NOMO-1 (cell line): ENCODE results near the gene DEXI.

Experiments
- DNase-seq, 2 experiments: peaks; one replicate each; lab custom pipeline; 2025; ENCODE audit not compliant: unreplicated experiment in 2 of 2; lab: John Stamatoyannopoulos, UW

The DEXI gene

GRCh38 chr16:10902999-10903398, 39.3 kb downstream of the DEXI start:
- no peak for DNase-seq

GRCh38 chr16:10897134-10897533, 45.1 kb downstream of the DEXI start:
- DNase-seq, result no peak

- DNase-seq, result peak in 1 of 2 experiments; percentile 18
Measured at GRCh38 chr16:10896723-10897122, 45.5 kb downstream of the DEXI start.

GRCh38 chr16:10896165-10896564, 46.1 kb downstream of the DEXI start:
- no peak for DNase-seq

GRCh38 chr16:10895053-10895946, 47.0 kb downstream of the DEXI start:
- DNase-seq, result no peak

GRCh38 chr16:10892782-10893318, 49.4 kb downstream of the DEXI start:
- DNase-seq, result no peak

GRCh38 chr16:10889855-10890254, 52.4 kb downstream of the DEXI start:
- DNase-seq, result no peak

- DNase-seq, result no peak
Measured at GRCh38 chr16:10888320-10888937, 53.8 kb downstream of the DEXI start.

GRCh38 chr16:10885246-10885645, 57.0 kb downstream of the DEXI start:
- peak; percentile 28 to 60 for DNase-seq

- no peak for DNase-seq
Measured at GRCh38 chr16:10883004-10883403, 59.3 kb downstream of the DEXI start.

- DNase-seq, result peak; percentile 37 to 49
Measured at GRCh38 chr16:10881479-10882030, 60.7 kb downstream of the DEXI start.

GRCh38 chr16:10880594-10881452, 61.4 kb downstream of the DEXI start:
- no peak for DNase-seq

GRCh38 chr16:10879681-10880589, 62.3 kb downstream of the DEXI start:
- no peak for DNase-seq
